Karpas-422 (cell line): Measurements from ENCODE around the gene HMCES. TPM values are rescaled to one million over a fixed set of nuclear protein-coding genes. Genes with fewer than 3 reads are reported as not detected.
"Not testable (repeated sequence)": the region's sequence is repeated elsewhere in the genome, so short reads cannot be mapped to it uniquely, and the experiment has no call there.

Source experiments
- DNase-seq: peaks from one replicate; pipeline ENCODE4 v3.0.0-alpha.2; 2015
- H2AFZ ChIP-seq: fragments of 200-600 bp; sonication (generic); 2 replicates; pipeline ENCODE4 v1.6.1; 2014; ENCODE audit warnings: antibody characterized with exemption, low read length, mixed read lengths
- H3K27ac ChIP-seq: fragments of 200-600 bp; sonication (generic); 2 replicates; pipeline ENCODE4 v1.5.1; 2014; ENCODE audit warnings: mild to moderate bottlenecking, low read length, moderate library complexity
- H3K27me3 ChIP-seq: fragments of 200-600 bp; sonication (generic); 2 replicates; pipeline ENCODE4 v1.6.1; 2014; ENCODE audit warnings: low read length, mixed read lengths
- H3K36me3 ChIP-seq: fragments of 200-600 bp; sonication (generic); 2 replicates; pipeline ENCODE4 v1.6.1; 2014; ENCODE audit warnings: low read length, mixed read lengths; ENCODE audit not compliant: insufficient read depth
- H3K4me1 ChIP-seq: fragments of 200-600 bp; sonication (generic); 2 replicates; pipeline ENCODE4 v1.6.1; 2014; ENCODE audit warnings: mild to moderate bottlenecking, low read length, mixed read lengths
- H3K4me2 ChIP-seq: fragments of 200-600 bp; sonication (generic); 2 replicates; pipeline ENCODE4 v1.6.1; 2014; ENCODE audit warnings: low read length, low read depth, mild to moderate bottlenecking; ENCODE audit not compliant: poor library complexity, severe bottlenecking
- H3K4me3 ChIP-seq: fragments of 200-600 bp; sonication (generic); 2 replicates; pipeline ENCODE4 v1.5.1; 2014; ENCODE audit warnings: mild to moderate bottlenecking, antibody characterized with exemption, low read length, mixed read lengths
- H3K79me2 ChIP-seq: fragments of 200-600 bp; sonication (generic); 2 replicates; pipeline ENCODE4 v1.6.1; 2014; ENCODE audit warnings: mild to moderate bottlenecking, low read length, mixed read lengths
- H3K9ac ChIP-seq: fragments of 200-600 bp; sonication (generic); 2 replicates; pipeline ENCODE4 v1.6.0; 2014; ENCODE audit warnings: low read length
- H3K9me2 ChIP-seq: fragments of 200-600 bp; sonication (generic), shearing (Covaris generic); replicated peaks from 2 replicates; pipeline ENCODE4 v1.6.0; 2014; ENCODE audit warnings: mild to moderate bottlenecking, low read length, moderate library complexity; ENCODE audit not compliant: insufficient read depth
- H3K9me3 ChIP-seq: fragments of 300-700, 200-600 bp; sonication (generic); 2 replicates; pipeline ENCODE4 v1.6.1; 2014; ENCODE audit warnings: low read length, mixed read lengths
- H4K20me1 ChIP-seq: fragments of 200-600 bp; sonication (generic); 2 replicates; pipeline ENCODE4 v1.6.1; 2014; ENCODE audit warnings: mild to moderate bottlenecking, antibody characterized with exemption, low read length, low read depth; ENCODE audit not compliant: insufficient read depth
- total RNA-seq: library from RNA; depleted of rRNA; stranded (reverse); fragments of >200 nt; shearing (Covaris generic); gene quantifications from 2 replicates; pipeline ENCODE4 v1.2.3, GENCODE V29; 2014; ENCODE audit warnings: low replicate concordance

The HMCES gene
- total RNA-seq, 1 experiment from 2014 or later = 169 TPM

DNA sequence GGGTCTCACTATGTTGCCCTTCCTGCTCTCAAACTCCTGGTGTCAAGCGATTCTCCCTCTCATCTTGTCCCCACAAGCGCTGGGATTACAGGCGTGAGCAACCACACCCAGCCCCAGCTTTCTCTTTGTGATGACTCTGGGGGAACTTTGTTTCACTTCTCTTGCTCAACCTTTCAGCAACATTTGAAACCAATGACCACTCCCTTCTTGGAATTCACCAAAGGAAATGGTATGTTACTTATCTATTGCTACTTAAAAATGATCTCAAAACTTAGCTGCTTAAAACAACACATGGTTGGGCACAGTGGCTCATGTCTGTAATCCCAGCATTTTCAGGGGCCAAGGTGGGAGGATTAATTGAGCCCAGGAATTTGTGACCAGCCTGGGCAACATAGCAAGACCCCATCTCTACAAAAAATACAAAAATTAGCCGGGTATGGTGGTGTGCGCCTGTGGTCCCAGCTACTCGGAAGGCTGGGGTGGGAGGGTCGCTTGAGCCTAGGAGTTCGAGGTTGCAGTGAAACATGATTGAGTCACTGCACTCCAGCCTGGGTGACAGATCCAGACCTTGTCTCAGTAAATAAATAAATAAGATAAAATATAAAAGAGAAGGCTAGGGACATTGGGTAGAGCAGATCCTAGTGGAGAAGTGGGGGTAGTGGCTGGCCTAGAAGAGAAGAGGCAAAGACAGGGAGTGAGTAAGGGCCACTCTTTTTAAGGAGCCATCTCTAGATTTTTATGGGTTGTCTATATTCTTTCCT, 39.5 kb upstream of the HMCES start:
- no peaks in the 10 kb centered on the region for H3K9me2 ChIP-seq
- no peaks in the 10 kb centered on the region for H3K36me3 ChIP-seq
- H3K27me3 ChIP-seq = no peaks in the 10 kb centered on the region
- no peak overlapping the region for H3K27ac ChIP-seq
- no peaks in the 10 kb centered on the region for H3K79me2 ChIP-seq
- H2AFZ ChIP-seq = no peak overlapping the region
- H3K9ac ChIP-seq = no peak overlapping the region
- no peak overlapping the region for H3K4me3 ChIP-seq
- H4K20me1 ChIP-seq = no peaks in the 10 kb centered on the region
- H3K4me2 ChIP-seq = no peak overlapping the region
- peaks cover 12% of the 10 kb centered on the region for H3K4me1 ChIP-seq
- H3K9me3 ChIP-seq = no peaks in the 10 kb centered on the region
- DNase-seq = no peak

- H3K9me2 ChIP-seq = no peaks in the 10 kb centered on the region
- H3K79me2 ChIP-seq = no peaks in the 10 kb centered on the region
- H3K4me1 ChIP-seq = peaks cover 3% of the 10 kb centered on the region
- no peak overlapping the region for H3K27ac ChIP-seq
- no peaks in the 10 kb centered on the region for H3K36me3 ChIP-seq
- H4K20me1 ChIP-seq = no peaks in the 10 kb centered on the region
- no peak overlapping the region for H2AFZ ChIP-seq
- H3K4me3 ChIP-seq = no peak overlapping the region
- no peaks in the 10 kb centered on the region for H3K9me3 ChIP-seq
- H3K27me3 ChIP-seq = no peaks in the 10 kb centered on the region
- H3K4me2 ChIP-seq = no peak overlapping the region
- no peak for DNase-seq
- no peak overlapping the region for H3K9ac ChIP-seq
Observed at GRCh38 chr3:129239991-129240390, 38.7 kb upstream of the HMCES start.

DNA sequence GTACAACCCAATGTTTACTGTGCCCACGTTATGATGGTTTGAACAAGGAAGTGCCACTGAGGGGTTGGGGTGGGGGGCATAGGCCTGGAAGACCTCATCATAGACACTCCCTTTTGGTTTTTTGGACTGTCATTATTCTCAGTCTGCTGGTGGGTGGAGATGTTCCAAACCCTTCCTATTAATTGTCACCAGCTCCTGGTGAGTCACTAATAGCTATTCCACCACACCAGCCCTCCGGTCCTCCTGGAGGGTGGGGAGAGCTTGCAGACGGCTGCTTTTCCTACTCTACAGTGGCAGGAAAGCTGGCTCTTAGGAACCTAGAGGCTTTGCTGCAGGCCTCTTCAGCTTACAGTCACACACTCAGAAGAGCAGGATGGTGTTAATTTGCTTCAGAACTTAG, 38.2 kb upstream of the HMCES start:
- H3K79me2 ChIP-seq = no peaks in the 10 kb centered on the region
- H4K20me1 ChIP-seq = no peaks in the 10 kb centered on the region
- no peak overlapping the region for H2AFZ ChIP-seq
- H3K27ac ChIP-seq = no peak overlapping the region
- no peaks in the 10 kb centered on the region for H3K9me2 ChIP-seq
- DNase-seq = no peak
- no peak overlapping the region for H3K9ac ChIP-seq
- no peak overlapping the region for H3K4me2 ChIP-seq
- no peaks in the 10 kb centered on the region for H3K27me3 ChIP-seq
- H3K4me3 ChIP-seq = no peak overlapping the region
- no peaks in the 10 kb centered on the region for H3K36me3 ChIP-seq
- H3K4me1 ChIP-seq = peaks cover 3% of the 10 kb centered on the region
- no peaks in the 10 kb centered on the region for H3K9me3 ChIP-seq

- H3K27me3 ChIP-seq = no peaks in the 10 kb centered on the region
- H3K9me2 ChIP-seq = no peaks in the 10 kb centered on the region
- no peak for DNase-seq
- no peak overlapping the region for H3K9ac ChIP-seq
- H3K4me1 ChIP-seq = peaks cover 22% of the 10 kb centered on the region
- H3K79me2 ChIP-seq = peaks cover 8% of the 10 kb centered on the region
- H3K36me3 ChIP-seq = no peaks in the 10 kb centered on the region
- no peaks in the 10 kb centered on the region for H3K9me3 ChIP-seq
- H2AFZ ChIP-seq = no peak overlapping the region
- H3K4me3 ChIP-seq = no peak overlapping the region
- H3K4me2 ChIP-seq = no peak overlapping the region
- no peak overlapping the region for H3K27ac ChIP-seq
- H4K20me1 ChIP-seq = no peaks in the 10 kb centered on the region
Observed at GRCh38 chr3:129245141-129245540, 33.5 kb upstream of the HMCES start.

GRCh38 chr3:129245641-129246306, 32.9 kb upstream of the HMCES start:
- H3K9ac ChIP-seq, H3K36me3 ChIP-seq, H3K9me3 ChIP-seq, H4K20me1 ChIP-seq, H3K27me3 ChIP-seq, H2AFZ ChIP-seq, H3K4me2 ChIP-seq, H3K4me3 ChIP-seq, H3K9me2 ChIP-seq, H3K27ac ChIP-seq: not testable (repeated sequence)
- Histone ChIP-seq H3K79me2 (peaks cover 14% of the 10 kb centered on the region), H3K4me1 (peaks cover 28% of the 10 kb centered on the region)
- peak; percentile 93 for DNase-seq

- Histone ChIP-seq H3K4me1 (peaks cover 28% of the 10 kb centered on the region), H3K36me3 (no peaks in the 10 kb centered on the region), H2AFZ (no peak overlapping the region), H3K79me2 (peaks cover 18% of the 10 kb centered on the region), H3K9me2 (no peaks in the 10 kb centered on the region), H3K4me2 (no peak overlapping the region), H4K20me1 (no peaks in the 10 kb centered on the region), H3K4me3 (no peak overlapping the region), H3K27me3 (no peaks in the 10 kb centered on the region), H3K9me3 (no peaks in the 10 kb centered on the region), H3K27ac (no peak overlapping the region), H3K9ac (no peak overlapping the region)
- DNase-seq = no peak
Observed at GRCh38 chr3:129246636-129247035, 32.0 kb upstream of the HMCES start.

GRCh38 chr3:129248286-129248979, 30.2 kb upstream of the HMCES start:
- Histone ChIP-seq H3K36me3 (peaks cover 8% of the 10 kb centered on the region; the same call in 1 of the 2 replicates), H3K79me2 (peaks cover 23% of the 10 kb centered on the region), H4K20me1 (no peaks in the 10 kb centered on the region), H2AFZ (no peak overlapping the region), H3K4me1 (peaks cover 28% of the 10 kb centered on the region), H3K27me3 (no peaks in the 10 kb centered on the region), H3K4me3 (peak overlapping the region; percentile 84), H3K9me2 (no peaks in the 10 kb centered on the region), H3K4me2 (peak overlapping the region; percentile 86), H3K9ac (peak overlapping the region; percentile 94), H3K9me3 (no peaks in the 10 kb centered on the region), H3K27ac (no peak overlapping the region)
- no peak for DNase-seq
